Suppressor macrophage treated with lipopolysaccharide for 4 hours (primary cell): ENCODE data around the gene SELPLG.
"Not testable (repeated sequence)": the region's sequence is repeated elsewhere in the genome, so short reads cannot be mapped to it uniquely, and the experiment has no call there.

ENCODE experiments used
- DNase-seq: peaks from one replicate; pipeline ENCODE4 v3.0.0-alpha.2; 2020

Gene SELPLG, protein sequence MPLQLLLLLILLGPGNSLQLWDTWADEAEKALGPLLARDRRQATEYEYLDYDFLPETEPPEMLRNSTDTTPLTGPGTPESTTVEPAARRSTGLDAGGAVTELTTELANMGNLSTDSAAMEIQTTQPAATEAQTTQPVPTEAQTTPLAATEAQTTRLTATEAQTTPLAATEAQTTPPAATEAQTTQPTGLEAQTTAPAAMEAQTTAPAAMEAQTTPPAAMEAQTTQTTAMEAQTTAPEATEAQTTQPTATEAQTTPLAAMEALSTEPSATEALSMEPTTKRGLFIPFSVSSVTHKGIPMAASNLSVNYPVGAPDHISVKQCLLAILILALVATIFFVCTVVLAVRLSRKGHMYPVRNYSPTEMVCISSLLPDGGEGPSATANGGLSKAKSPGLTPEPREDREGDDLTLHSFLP

GRCh38 chr12:108633534-108634248, at the start of gene SELPLG:
Gene SELPLG (minus strand): TSS chr12:108633894. CDS start chr12:108624307, 9,587 bp downstream.
- DNase-seq = peak; percentile 97

GRCh38 chr12:108681317-108681716, 47.6 kb upstream of the SELPLG start:
- DNase-seq = no peak

DNA sequence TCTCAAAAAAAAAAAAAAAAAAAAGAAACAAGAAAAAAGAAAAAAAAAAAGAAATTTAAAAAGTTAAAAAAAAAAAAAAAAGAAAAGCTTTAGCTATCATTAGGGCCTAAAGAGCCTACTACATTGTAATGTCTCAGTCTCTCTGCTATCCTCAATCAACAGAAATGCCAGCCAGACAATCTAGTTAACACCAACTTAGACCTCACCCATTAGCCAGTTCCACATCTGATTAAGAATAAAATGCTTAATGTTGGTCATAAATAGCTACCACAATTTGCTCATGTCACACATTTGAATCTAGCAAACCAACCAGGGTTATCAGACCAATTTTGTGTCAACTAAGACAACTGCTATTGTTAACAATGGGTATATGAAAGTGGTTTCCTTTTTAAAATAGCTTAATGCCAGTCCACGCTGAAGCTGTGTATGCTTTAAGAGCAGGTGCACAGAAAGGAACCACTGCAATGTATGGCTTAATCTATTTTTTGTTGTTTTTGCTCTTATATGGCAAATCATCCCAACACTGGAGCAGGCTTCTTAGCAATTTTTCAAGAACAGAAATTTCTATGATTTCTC, 45.5 kb upstream of the SELPLG start:
- no peak for DNase-seq

DNA sequence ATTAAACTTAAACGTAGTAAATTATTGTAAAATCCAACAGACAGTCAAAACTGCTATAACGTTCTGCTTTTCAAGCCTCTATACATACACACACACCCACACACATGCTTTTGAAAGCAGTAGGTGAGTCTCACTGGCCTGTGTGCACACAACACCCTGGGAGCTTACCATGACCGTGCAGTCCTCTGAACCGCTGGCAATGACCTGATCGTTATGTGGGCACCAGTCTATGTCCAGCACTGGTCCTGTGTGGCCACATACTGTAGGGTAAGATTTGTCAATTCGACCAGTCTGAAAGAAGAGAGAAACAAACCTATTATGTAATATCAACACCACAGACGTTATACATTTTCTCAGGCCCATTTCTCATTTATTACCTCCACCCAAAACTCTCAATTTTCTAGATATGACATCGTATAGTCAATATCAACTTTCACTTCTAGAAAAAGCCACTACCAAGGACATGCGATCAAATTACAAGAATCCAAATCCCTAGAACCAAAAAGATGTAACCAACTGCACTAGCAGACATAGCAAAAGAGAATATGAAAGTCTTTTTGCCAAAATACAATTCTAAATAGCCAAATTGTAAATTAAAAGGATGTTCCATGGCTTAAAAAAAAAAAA, 44.5 kb upstream of the SELPLG start:
- no peak for DNase-seq

- DNase-seq = no peak
Measured at GRCh38 chr12:108677381-108677780, 43.7 kb upstream of the SELPLG start.

DNA sequence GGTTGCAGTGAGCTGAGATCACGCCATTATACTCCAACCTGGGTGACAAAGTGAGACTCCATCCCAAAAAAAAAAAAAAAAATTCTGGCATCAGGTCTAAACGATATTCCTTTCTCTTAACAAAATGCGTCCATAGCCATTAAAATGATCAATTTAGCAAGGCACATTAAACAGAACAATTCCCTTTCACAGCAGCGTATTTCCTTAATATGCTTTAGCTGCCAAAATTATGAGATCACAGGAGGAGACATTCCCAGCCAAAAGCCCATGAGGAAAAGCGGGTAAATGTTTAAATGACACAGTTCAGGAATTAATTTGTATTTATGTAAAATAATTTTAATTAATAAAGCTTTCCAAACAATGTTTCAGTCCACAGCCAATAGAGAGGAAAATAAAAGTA, 43.0 kb upstream of the SELPLG start:
- no peak for DNase-seq

DNA sequence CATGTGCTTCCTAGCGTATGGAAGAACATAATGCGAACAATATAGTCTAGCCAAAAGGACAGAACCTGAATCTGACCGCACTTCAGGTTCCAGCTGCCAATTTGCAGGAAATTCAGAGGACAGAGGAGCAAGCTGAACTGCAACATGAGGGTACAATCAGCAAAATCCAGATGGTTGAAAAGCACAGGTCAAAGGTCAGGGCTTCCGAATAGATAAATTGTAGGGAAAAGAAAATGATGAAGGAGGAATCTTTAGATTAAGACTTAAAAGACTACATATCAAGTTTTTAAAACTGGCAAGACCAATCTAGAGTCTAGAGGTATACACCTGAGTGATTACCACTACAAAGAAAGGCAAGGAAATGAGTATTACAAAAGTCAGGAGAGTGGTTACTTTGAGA, 42.1 kb upstream of the SELPLG start:
- no peak for DNase-seq

- no peak for DNase-seq
Measured at GRCh38 chr12:108672054-108672453, 38.4 kb upstream of the SELPLG start.

DNA sequence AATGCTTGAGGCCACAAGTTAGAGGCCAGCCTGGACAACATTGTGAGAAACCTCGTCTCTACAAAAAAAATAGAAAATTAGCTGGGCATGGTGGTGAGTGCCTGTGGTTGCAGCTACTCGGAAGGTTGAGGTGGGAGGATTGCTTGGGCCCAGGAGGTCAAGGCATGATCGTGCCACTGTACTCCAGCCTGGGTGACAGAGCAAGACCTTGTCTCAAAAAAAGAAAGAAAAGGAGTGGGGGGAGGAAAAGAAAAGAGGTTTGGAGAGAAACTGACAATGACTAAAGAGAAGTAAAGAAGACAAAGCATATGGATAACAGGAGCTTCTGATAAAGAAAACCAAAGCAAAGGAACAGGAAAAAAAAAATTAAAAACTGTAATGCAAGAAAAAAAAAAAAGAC, 37.4 kb upstream of the SELPLG start:
- no peak for DNase-seq

GRCh38 chr12:108670066-108670631, 36.5 kb upstream of the SELPLG start:
- DNase-seq = no peak

DNA sequence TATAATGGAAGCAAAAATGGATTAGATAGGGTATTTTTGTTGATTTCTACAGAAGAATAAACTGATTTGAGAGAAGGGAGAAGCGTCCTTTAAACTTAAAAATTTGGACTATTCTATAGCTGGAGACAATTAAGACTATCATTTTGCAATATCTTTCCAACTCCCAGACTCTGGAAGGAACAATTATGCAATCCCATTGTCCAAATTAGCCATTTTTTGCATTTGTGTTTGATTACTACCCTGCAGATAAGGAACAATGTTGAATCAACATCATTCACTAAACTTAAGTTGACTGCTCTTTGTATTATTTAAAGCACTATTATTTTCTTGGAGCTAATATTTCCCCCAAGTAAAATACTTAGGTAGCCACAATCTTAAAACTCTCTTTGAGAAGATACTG, 34.8 kb upstream of the SELPLG start:
- no peak for DNase-seq

DNA sequence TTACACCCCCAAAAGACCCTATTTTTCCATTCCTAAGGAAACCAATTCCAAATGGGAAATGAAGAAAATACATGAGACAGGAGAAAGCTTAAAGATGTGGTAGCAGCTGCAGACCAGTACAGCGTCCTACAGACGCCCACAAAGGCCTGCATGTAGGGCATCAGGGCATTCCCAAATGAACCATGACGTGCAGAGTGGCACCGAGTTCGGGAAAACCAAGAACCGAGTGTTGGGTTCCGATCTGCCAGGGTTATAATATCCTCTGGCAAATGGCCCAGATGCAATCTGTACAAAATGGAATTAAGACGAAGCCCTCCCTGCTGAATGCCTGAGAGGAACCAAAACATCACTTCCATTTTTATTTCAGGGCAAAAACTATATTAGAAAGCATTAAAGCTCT, 34.4 kb upstream of the SELPLG start:
- no peak for DNase-seq

GRCh38 chr12:108667349-108667748, 33.7 kb upstream of the SELPLG start:
- DNase-seq = peak; percentile 68

DNA sequence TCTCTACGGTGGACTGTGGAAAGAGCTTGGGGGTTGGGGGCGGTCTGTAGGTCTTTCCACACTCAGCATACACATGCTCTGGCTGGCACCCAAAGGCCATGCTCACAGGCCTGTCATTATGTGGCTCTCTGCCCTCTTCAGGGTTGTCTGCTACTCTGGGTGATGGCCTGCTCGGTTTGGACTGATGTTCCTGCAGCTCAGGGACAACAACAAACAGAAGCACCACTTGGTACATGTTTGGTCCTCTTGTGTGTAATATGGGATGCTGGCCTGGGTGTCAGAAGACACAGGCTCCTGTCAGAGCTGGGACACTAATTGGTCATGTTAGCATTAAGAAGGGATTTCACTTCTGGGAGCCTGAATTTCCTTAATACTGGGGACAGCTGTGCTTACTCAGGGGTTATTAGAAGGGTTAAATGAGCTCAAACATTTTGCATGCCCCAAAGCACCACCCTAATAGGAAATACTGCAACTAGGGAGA, 32.7 kb upstream of the SELPLG start:
- DNase-seq = no peak

GRCh38 chr12:108665608-108666202, 32.0 kb upstream of the SELPLG start:
- no peak for DNase-seq

DNA sequence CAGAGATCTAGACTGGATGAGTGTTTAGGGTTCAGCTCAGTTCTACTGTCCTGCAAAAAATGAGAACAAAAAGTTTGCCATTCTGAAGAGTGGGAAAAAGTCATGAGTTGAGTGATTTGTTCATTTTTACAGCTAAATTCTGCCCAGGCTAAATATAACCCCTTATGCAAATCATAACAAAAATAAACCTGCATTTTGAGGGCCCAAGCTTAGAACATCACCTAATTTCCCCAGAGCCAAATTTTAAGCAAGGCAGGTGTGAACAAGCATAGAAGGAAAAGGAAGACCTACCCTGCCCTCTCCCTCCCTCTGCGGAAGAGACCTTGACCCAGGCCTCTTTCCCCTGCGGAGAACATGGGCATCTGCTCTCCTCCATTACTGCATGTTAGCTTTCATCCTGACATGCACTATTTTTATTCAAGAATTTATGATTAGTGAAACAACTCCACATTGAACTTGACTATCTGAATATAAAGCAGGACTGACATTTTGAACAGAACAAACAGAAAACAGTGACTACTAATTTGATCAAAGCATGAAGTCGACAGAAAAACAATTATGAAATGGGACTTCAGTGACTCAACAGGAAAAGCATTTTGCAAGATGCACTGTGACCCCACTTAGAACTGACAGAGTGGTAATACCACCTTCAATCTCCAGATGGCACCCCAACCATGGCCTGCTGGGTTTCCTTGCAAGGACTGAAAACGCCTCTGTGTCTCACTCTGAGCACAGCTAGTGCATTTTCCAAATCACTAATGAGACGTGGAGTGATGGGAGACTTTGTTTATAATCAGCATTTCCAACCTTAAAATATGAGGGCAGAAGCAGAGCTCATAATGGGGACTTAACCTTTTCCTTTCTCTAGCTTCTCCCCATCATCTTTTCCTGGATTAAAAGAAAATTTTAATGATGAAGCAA, 30.9 kb upstream of the SELPLG start:
- DNase-seq = peak; percentile 96

DNA sequence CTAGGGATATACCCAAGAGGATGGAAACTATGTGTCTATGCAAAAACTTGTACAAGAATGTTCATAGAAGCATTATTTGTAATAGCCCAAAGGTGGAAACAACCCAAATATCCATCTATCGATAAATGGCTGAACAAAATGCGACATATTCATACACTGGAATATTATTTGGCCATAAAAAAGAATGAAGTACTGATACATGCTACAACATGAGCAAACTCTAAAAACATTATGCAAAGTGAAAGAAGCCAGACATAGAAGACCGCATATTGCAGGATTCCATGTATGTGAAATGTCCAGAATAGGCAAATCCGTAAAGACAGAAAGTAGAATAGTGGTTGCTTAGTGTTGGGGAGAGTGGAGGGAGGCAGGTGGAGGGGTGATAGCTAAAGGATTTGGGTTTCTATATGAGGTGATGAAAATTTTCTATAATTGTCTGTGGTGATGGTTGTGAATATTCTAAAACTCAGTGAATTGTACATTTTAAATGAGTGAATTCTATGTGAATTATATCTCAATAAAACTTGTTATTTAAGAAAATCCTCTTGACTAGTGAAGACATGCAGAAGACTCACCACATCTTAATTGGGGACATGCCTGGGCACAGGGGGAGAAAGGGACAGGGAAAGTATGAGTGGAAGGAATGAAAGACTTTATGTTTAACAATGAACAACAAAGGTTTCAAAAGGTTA, 29.8 kb upstream of the SELPLG start:
- DNase-seq = no peak

GRCh38 chr12:108658115-108658514, 24.4 kb upstream of the SELPLG start:
- DNase-seq = not testable (repeated sequence)

GRCh38 chr12:108657130-108657745, 23.5 kb upstream of the SELPLG start:
- no peak for DNase-seq

DNA sequence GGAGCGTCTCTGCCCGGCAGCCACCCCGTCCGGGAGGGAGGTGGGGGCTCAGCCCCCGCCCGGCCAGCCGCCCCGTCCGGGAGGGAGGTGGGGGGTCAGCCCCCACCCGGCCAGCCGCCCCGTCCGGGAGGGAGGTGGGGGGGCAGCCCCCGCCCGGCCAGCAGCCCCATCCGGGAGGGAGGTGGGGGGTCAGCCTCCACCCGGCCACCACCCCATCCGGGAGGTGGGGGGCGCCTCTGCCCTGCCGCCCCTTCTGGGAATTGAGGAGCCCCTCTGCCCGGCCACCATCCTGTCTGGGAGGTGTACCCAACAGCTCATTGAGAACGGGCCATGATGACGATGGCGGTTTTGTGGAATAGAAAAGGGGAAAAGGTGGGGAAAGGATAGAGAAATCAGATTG, 22.6 kb upstream of the SELPLG start:
- DNase-seq = not testable (repeated sequence)
